Loucy (cell line): Measurements from ENCODE around the gene TMEM45A.
A peak's percentile ranks its signal among the peaks of the same experiment; 100 is the strongest.

Experiments
- H2AFZ ChIP-seq: fragments of 200-600 bp; sonication (generic); 2 replicates; pipeline ENCODE4 v1.6.0; 2016; ENCODE audit warnings: antibody characterized with exemption, mild to moderate bottlenecking, low read length, moderate library complexity
- H3F3A ChIP-seq: fragments of 200-600 bp; 2 replicates; pipeline ENCODE4 v1.6.0; 2016; ENCODE audit warnings: antibody characterized with exemption, low read depth, mild to moderate bottlenecking
- H3K27me3 ChIP-seq: fragments of 200-600 bp; sonication (generic); 2 replicates; pipeline ENCODE4 v1.6.1; 2014; ENCODE audit warnings: low read length, mild to moderate bottlenecking; ENCODE audit not compliant: insufficient read depth, poor library complexity, severe bottlenecking
- H3K36me3 ChIP-seq: fragments of 200-600 bp; sonication (generic); 2 replicates; pipeline ENCODE4 v1.6.1; 2016; ENCODE audit warnings: low read length; ENCODE audit not compliant: insufficient read depth
- H3K4me1 ChIP-seq: fragments of 200-600 bp; sonication (generic); 2 replicates; pipeline ENCODE4 v1.5.1; 2014; ENCODE audit warnings: low read length, mild to moderate bottlenecking; ENCODE audit not compliant: insufficient read depth, poor library complexity, severe bottlenecking
- H3K4me2 ChIP-seq: fragments of 200-600 bp; sonication (generic); 2 replicates; pipeline ENCODE4 v1.6.0; 2014; ENCODE audit warnings: antibody characterized with exemption, low read length, low read depth, mild to moderate bottlenecking; ENCODE audit not compliant: poor library complexity, severe bottlenecking
- H3K4me3 ChIP-seq: fragments of 200-600 bp; sonication (generic); 2 replicates; pipeline ENCODE4 v1.5.1; 2014; ENCODE audit warnings: low read length, mild to moderate bottlenecking, mixed read lengths; ENCODE audit not compliant: poor library complexity, severe bottlenecking
- H3K79me2 ChIP-seq: fragments of 200-600 bp; sonication (generic); 2 replicates; pipeline ENCODE4 v1.6.1; 2014; ENCODE audit warnings: low read length; ENCODE audit not compliant: insufficient read depth
- H3K9ac ChIP-seq: fragments of 200-600 bp; sonication (generic); 2 replicates; pipeline ENCODE4 v1.6.0; 2014; ENCODE audit warnings: mild to moderate bottlenecking, low read depth, low read length, moderate library complexity; ENCODE audit not compliant: poor library complexity, severe bottlenecking
- H3K9me2 ChIP-seq: fragments of 200-600 bp; sonication (generic); replicated peaks from 2 replicates; pipeline ENCODE4 v1.6.1; 2016; ENCODE audit warnings: low read depth, low read length, mixed read lengths
- H3K9me3 ChIP-seq: fragments of 200-600 bp; sonication (generic); 2 replicates; pipeline ENCODE4 v1.6.1; 2014; ENCODE audit warnings: mild to moderate bottlenecking, antibody characterized with exemption, low read length, low read depth; ENCODE audit not compliant: insufficient read depth
- H4K20me1 ChIP-seq: fragments of 200-600 bp; sonication (generic); 2 replicates; pipeline ENCODE4 v1.6.0; 2014; ENCODE audit warnings: antibody characterized with exemption, low read length, mild to moderate bottlenecking; ENCODE audit not compliant: insufficient read depth, poor library complexity, severe bottlenecking
- EZH2phosphoT487 ChIP-seq: fragments of 200-600 bp; IDR thresholded peaks from 2 replicates; pipeline ENCODE4 v1.6.1; 2018; ENCODE audit warnings: antibody characterized with exemption, mild to moderate bottlenecking, moderate library complexity, borderline replicate concordance
- TF ChIP-seq, protein P1 (sequence below): fragments of 200-600 bp; sonication (generic); conservative IDR thresholded peaks from 2 replicates; pipeline ENCODE4 v1.5.1; 2014; ENCODE audit warnings: mild to moderate bottlenecking, antibody characterized with exemption, low read length

The TMEM45A gene

GRCh38 chr3:100590840-100591147 is 98.4 kb downstream of the TMEM45A start:
- Histone ChIP-seq H3F3A (no peaks in the 10 kb centered on the region), H3K4me3 (no peak overlapping the region), H3K9me3 (no peaks in the 10 kb centered on the region), H3K79me2 (no peaks in the 10 kb centered on the region), H3K9ac (no peak overlapping the region), H4K20me1 (no peaks in the 10 kb centered on the region), H3K9me2 (no peaks in the 10 kb centered on the region), H3K4me2 (no peak overlapping the region), H2AFZ (no peak overlapping the region), H3K36me3 (no peaks in the 10 kb centered on the region), H3K27me3 (no peaks in the 10 kb centered on the region), H3K4me1 (no peaks in the 10 kb centered on the region)
- TF ChIP-seq, protein P1, sequence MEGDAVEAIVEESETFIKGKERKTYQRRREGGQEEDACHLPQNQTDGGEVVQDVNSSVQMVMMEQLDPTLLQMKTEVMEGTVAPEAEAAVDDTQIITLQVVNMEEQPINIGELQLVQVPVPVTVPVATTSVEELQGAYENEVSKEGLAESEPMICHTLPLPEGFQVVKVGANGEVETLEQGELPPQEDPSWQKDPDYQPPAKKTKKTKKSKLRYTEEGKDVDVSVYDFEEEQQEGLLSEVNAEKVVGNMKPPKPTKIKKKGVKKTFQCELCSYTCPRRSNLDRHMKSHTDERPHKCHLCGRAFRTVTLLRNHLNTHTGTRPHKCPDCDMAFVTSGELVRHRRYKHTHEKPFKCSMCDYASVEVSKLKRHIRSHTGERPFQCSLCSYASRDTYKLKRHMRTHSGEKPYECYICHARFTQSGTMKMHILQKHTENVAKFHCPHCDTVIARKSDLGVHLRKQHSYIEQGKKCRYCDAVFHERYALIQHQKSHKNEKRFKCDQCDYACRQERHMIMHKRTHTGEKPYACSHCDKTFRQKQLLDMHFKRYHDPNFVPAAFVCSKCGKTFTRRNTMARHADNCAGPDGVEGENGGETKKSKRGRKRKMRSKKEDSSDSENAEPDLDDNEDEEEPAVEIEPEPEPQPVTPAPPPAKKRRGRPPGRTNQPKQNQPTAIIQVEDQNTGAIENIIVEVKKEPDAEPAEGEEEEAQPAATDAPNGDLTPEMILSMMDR = no peak
- no peak for TF ChIP-seq EZH2phosphoT487

- Histone ChIP-seq H3K79me2 (no peaks in the 10 kb centered on the region), H3K4me3 (no peak overlapping the region), H3K4me2 (no peak overlapping the region), H3K4me1 (no peaks in the 10 kb centered on the region), H3K9me2 (no peaks in the 10 kb centered on the region), H3K9me3 (no peaks in the 10 kb centered on the region), H4K20me1 (no peaks in the 10 kb centered on the region), H3F3A (no peaks in the 10 kb centered on the region), H2AFZ (no peak overlapping the region), H3K36me3 (no peaks in the 10 kb centered on the region), H3K9ac (no peak overlapping the region), H3K27me3 (no peaks in the 10 kb centered on the region)
- no peak for TF ChIP-seq EZH2phosphoT487
Measured at GRCh38 chr3:100591411-100591810, 99.0 kb downstream of the TMEM45A start.

- no peaks in the 10 kb centered on the region for H3F3A ChIP-seq
- peak overlapping the region; percentile 28 for H3K4me2 ChIP-seq
- TF ChIP-seq, protein P1 = no peak
- TF ChIP-seq EZH2phosphoT487 = no peak
- no peaks in the 10 kb centered on the region for H3K79me2 ChIP-seq
- H3K4me3 ChIP-seq = no peak overlapping the region
- H4K20me1 ChIP-seq = no peaks in the 10 kb centered on the region
- H3K36me3 ChIP-seq = no peaks in the 10 kb centered on the region
- peak overlapping the region; percentile 47; the same call in 1 of the 2 replicates for H2AFZ ChIP-seq
- H3K27me3 ChIP-seq = no peaks in the 10 kb centered on the region
- H3K9ac ChIP-seq = peak overlapping the region; percentile 47
- H3K4me1 ChIP-seq = peaks cover 20% of the 10 kb centered on the region
- H3K9me2 ChIP-seq = no peaks in the 10 kb centered on the region
- no peaks in the 10 kb centered on the region for H3K9me3 ChIP-seq
Measured at GRCh38 chr3:100600181-100601042, 108.0 kb downstream of the TMEM45A start.
